GM18502 (cell line): Measurements from ENCODE around the gene VSTM2A.
"Not testable (repeated sequence)": the region's sequence is repeated elsewhere in the genome, so short reads cannot be mapped to it uniquely, and the experiment has no call there.

ENCODE experiments used
- ATAC-seq: cut with Tn5 transposase; IDR thresholded peaks from one replicate; pipeline ENCODE4 v1.9.1; 2021; ENCODE audit warnings: mild to moderate bottlenecking; ENCODE audit not compliant: unreplicated experiment, poor library complexity

Gene VSTM2A, protein sequence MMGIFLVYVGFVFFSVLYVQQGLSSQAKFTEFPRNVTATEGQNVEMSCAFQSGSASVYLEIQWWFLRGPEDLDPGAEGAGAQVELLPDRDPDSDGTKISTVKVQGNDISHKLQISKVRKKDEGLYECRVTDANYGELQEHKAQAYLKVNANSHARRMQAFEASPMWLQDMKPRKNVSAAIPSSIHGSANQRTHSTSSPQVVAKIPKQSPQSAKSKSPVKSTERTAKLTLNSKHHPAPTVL

DNA sequence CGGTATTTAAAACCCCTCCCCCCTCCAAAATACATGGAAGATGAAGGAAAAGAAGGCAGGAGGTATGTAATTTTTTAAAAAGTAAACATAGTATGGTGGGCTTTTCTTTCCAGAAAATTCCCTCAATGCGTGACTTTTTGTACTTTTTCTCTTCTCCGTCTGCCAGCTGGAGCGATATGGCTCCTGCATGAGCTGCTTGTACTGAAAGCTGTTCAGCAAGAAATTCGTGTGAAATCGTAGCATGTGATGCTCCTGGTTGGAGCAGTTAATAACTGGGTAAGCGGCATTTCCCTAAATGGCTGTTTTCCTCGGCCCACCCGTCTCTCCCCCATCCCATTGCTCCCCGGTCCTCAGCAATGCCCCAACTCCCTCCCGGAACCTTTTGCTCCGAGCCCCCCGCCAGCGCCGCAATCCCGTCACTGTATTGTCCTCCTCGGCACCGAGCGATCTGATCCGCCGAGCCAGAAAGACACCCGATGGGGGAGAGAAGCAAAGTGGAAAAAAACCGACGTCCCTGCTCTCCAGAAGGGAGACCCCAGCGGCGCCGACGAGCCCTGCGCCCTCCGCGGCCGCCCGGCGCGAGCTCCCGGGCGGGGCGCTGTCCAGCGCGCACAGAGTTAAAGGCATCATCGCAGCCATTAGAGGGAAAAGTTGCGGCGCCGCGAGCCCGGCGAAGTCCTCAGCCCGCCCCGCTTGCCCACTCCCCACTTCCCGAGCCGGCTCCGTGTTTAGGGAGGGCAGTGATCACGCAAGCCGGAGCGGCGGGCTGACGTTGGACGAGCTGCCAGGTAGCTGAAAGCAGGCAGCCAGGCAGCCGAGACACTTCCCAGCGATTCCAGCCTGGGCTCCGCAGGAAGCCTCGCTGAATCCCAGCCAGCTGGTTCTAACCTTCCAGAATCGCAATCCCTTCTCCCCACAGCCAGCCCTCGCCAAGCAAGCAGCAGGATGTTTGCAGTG is at the start of gene VSTM2A:
VSTM2A (plus strand) TSS at position 707 of the 957 bp plus-strand sequence. CDS start 356 bp downstream, outside the sequence.
- no peak for ATAC-seq

DNA sequence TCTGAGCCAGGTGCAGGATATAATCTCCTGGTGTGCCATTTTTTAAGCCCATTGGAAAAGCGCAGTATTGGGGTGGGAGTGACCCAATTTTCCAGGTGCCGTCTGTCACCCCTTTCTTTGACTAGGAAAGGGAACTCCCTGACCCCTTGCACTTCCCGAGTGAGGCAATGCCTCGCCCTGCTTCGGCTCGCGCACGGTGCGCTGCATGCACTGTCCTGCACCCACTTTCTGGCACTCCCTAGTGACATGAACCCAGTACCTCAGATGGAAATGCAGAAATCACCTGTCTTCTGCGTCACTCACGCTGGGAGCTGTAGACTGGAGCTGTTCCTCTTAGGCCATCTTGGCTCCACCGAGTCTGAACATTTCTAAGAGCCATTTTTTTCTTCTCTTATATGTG is 37.6 kb upstream of the VSTM2A start:
- ATAC-seq, result not testable (repeated sequence)

DNA sequence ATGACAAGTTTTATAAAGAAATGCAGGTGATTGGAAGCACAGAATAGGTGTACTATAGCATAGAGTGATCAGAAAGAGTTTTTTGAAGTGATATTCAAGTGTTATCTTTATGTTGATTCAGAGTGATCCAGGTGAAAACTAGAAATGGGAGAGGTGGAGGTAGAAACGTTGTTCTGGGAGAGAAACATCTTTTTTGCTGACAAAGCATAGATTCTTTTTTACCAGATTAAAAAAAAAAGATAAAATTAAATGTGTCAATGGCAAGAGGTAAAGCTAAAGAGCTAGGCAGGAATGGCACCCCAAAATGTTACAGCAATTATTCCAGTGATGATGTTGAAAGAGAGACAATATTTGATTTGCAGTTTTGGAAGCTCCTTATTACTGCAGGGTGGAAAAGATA is 12.6 kb upstream of the VSTM2A start:
- no peak for ATAC-seq

DNA sequence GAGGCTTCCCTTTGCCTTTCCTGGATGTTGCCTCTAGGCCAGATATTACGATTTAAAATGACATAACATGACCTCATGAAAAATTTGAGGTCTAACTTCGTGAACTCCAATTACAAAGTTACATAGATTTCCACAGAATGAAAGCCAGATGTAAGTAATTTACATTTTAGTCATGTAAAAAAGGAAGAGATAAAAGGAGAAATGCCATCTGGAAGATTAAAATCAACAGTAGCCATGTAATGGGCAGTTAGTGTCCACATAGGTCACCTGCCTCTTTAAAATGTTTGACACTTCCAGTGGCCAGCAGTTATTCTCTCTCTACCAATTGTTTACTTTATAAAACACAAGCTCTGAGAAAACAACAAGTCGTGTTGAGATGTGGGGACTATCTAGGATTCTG is 4.1 kb upstream of the VSTM2A start:
- no peak for ATAC-seq

DNA sequence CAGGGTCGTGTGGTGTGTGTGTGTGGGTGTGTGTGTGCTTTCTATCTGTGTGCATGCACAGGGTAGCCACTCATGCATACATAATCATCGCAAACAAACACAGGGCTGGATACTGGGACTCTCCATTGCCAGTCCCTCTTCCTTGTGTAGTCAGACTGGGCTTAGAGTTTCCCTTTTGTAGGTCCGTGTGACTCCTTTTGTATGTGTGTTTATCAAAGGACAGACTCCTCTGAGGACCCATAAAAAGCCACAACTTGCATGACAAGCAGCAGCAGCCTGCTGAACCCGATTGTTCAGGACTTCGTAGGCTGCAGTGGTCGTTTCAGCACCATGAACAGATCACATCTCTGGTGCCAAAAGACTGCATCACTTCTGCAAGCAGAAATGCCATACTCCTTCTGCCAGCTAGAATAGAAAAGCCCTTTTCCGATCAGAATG is 895 bp downstream of the VSTM2A start:
- ATAC-seq, result no peak

DNA sequence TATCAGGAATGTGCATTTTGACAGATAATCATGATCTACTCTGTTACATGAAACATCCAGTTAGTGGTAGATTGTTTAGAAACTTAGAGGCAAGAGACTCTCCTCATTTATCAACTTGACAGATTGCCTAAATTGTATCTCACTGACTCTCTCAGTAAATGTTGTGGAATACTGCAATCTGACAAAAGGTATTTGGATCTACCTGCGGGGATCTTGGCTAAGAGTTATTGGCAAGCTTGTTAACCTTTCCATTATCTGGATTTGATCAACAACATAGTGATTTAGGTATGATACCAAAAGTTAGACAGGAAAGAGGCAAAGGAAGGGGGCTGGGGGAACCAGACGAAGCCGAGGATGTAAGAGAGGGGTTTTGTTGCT is 2.0 kb downstream of the VSTM2A start:
- no peak for ATAC-seq

DNA sequence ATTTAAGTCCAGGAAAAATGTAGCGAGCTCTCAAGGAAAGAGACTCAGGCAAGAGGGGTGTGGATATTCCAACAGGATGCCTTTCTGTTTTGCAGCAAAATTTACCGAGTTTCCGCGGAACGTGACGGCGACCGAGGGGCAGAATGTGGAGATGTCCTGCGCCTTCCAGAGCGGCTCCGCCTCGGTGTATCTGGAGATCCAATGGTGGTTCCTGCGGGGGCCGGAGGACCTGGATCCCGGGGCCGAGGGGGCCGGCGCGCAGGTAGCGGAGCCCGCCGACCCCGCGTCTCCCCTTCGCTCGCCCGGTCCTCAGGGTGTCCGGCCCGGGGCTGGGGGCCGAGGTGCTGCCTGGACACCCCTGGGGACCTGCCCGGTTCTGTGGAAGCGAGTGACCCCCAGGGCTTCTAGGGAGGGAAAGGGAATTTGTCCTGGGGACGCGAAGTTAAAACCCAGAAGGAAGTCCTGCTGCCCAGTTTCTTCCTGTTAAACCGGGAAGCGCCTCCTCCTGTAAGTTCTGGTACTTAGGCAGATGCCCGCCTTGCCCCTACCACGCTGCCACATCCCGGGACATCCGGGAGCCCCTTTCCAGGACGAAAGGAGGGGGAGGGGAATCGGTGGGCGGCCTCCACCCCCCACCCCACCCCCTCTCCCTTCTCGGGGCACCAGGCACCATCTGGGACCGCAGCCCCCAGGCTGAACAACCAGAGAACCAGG is 2.5 kb downstream of the VSTM2A start:
- no peak for ATAC-seq

DNA sequence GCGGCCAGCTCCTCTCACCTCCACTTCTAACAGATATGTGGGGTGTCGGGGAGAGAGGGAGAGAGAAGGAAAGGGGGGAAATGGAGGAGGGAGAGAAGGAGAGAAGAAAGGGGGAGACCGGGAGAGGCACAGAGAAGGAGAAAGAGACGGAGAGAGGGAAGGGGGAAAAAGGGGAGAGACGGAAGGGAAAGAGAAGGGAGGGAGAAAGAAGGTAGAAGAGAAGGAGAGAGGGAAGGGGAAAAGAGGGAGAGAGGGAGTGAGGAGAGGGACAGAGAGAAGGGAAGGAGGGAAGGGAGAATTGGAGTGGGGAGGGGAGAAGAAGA is 3.0 kb downstream of the VSTM2A start:
- ATAC-seq, result no peak

DNA sequence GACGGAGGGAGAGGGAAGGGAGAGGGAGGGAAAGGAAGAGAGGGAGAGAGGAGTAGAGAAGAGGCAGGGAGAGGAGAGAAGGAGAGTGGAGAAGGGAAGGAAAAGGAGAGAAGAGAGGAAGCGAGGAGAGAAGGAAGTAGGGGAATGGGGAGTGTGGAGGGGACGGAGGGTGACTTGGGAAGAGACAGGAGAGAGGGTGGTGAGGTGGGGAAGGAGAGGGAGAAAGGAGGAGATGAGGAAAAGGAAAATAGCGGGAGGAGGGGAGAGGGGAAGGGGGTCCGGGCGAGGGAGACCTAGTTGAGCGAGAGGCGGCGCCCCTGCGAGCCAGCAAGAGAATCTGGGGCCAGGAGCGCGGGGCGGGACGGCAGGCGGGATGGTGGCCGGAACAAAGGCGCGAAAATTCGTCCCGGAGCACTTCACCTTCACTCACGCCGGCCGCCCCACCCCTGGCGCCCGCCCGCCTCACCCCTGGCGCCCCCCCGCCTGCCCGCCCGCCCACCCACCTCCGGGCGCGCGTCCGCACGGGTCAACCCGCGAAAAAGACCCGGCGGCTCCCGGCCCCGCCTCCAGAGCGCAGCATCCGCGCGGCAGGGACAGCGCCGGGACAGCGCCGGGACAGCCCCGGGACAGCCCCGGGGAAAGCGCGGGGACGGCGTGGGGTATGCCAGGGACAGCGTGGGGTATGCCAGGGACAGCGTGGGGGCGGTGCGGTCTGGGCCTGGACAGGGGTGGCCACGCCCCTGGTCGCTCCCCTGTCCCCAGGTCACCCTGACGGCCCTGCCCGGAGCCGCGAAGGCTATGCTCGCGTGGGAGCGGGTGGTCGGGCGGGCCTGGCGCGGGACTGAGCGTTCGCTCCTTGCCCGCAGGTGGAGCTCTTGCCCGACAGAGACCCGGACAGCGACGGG is 4.2 kb downstream of the VSTM2A start:
- no peak for ATAC-seq

DNA sequence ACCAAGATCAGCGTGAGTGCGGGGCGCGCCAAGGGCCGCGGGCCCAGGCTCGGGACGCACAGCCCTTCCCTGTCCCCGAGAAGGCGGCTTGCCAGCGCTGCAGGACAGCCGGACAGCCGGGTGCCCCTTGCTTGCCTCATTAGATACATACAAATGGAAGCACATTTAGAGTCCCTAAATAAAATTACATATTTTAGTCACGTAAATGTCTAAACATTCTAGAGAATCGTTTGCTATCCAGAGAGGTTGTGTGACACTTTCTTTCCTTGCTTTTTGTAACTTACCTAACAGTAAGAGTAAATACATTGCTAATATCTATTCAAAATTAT is 4.8 kb downstream of the VSTM2A start:
- ATAC-seq, result no peak

DNA sequence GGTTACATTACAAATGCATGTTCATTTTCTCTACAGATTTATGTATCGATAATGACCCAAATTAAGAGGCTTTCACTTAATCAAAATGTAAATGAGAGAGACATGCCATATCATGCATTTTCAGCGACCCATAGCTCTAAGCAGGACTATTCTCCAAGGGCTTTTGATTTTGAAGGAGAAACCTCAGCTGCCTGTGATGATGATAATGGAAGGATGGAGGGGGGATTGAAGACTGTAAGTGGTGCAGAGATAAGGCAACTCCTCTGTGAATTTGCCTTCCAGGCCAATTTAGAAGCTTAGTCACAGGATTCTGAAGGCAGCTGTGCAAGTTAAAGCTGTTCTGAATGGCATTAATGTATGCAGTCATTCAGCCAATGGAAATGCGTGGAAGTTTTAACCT is 8.3 kb downstream of the VSTM2A start:
- no peak for ATAC-seq

DNA sequence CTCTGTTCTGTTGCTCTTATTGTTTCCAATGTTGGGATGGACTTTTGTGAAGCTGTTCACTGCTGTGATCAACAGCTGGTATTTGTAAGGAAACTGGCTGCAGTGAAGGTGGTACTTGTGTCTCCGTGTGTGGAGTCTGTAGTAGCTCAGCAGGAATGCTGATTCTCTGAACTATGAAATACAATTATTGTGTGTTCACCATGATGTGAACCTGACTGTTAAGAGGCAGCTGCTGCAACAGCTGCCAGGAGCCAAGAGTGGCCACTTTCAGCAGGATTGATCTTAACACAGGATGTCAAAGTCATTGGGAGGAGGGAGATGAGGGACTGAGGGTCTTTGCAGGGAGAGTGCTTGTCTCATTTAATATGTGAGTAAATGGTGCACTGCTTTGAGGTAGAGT is 13.9 kb downstream of the VSTM2A start:
- ATAC-seq, result no peak

DNA sequence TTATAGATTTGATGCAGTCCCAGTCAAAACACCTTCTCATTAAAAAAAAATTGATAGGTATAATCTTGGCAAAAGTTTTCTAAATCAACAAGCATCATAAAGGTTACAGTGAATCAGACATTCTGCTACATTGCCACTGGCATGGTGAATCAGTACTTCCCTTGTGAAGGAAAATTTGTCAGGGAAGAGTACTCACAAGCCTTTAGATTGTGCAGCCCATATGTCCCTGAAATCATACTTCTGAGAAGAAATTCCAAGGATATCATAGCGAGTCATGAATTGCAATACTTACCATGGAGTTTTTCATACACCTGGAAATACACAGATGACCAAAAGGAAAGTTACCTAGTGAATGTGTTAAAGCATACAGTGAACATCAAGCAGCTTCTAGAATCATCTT is 17.2 kb downstream of the VSTM2A start:
- no peak for ATAC-seq

DNA sequence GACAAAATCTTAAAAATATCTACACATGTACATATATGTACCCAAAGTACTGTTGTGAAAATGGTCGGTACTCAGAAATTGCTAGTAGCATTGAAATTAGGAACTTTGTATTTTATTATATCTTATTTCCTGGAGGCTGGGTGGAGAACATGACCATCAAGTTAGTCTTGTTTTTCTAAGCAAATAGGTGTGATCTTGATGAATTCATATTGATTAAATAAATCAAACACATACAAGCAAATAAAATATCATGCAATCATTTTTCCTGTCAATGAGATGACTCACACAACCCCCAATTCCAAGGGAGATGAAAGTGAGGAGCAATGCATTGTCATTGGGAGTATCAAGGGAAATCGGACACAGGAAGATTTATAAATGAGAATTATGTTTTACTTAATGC is 18.0 kb downstream of the VSTM2A start:
- no peak for ATAC-seq

DNA sequence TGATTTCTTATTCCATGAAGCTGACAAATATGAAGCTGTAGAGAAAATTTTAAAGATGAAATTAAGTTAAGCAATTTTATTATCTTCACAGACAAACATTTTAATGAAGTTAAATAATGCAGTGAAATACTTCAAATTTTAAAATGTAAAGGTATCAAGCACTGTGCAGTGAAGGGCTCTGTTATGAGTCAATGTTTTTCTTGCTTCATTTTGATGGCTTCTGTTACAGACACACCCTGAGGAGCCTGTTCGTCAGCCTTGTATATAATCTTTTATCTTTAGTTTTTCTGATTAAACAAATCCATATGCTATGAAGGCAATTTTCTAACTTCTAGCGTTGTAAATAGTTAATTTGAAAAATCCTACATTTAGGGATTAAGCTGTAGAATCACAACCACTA is 18.5 kb downstream of the VSTM2A start:
- ATAC-seq, result no peak

DNA sequence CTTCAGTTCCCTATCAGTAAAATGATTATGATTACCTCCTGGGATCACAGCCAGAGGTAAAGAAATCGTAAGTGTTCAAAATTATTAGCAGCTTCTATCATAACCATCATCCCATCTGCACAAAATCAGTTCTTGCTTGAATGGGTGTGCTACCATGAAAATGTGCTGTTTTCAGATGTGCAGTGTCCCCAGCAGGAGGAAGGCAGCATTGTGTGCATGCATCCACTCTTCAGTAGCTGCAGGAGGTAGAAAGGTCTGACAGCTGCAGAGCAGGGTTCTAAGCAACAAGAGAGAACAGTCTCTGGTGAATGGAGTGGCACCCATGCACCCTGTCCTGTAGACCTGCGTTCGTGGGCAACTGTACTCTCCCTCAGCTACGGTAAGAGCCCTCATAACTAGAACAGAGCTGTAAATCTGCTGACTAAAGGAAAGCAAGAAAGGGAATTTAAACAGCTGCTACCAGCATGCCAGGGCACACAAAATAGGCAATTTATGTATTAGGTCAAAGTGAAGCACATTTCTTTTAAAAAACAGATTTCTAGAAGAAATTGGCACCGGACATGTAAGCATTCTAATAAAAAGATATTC is 21.2 kb downstream of the VSTM2A start:
- ATAC-seq, result no peak

DNA sequence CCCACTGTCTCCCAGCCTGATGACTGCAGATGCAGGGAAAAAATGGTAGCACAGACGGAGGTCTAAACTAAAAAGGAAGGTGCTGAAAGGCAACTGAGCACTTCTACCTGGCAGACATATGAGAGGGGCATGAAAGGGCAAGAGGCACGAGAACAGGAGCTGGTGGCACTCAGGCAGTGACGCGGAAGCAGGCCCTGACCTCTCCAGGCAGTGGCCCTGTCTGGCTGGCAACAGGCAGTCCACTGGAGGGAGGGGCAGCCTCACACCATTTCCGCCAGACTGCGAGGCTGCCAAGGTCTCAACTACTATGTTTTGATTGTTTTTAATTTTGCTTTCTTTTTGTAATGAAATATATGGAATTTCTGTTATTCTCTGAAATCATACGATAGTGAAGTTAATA is 23.3 kb downstream of the VSTM2A start:
- ATAC-seq, result no peak

DNA sequence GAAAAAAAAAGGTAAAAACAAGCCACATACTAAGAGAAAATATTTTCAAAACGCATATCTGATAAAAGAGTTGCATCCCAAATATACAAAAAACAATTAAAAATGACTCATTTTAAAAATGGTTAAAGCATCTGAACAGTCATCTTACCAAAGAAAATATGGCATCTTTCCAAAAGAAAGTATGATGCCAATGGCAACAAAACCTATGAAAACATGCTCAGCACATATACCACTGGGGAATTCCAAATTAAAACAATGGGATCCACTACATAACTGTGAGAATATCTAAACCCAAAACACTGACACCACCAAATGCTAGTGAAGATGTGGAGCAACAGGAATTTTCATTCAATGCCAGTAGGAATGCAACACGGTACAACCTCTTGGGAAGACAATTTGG is 39.3 kb downstream of the VSTM2A start:
- no peak for ATAC-seq

DNA sequence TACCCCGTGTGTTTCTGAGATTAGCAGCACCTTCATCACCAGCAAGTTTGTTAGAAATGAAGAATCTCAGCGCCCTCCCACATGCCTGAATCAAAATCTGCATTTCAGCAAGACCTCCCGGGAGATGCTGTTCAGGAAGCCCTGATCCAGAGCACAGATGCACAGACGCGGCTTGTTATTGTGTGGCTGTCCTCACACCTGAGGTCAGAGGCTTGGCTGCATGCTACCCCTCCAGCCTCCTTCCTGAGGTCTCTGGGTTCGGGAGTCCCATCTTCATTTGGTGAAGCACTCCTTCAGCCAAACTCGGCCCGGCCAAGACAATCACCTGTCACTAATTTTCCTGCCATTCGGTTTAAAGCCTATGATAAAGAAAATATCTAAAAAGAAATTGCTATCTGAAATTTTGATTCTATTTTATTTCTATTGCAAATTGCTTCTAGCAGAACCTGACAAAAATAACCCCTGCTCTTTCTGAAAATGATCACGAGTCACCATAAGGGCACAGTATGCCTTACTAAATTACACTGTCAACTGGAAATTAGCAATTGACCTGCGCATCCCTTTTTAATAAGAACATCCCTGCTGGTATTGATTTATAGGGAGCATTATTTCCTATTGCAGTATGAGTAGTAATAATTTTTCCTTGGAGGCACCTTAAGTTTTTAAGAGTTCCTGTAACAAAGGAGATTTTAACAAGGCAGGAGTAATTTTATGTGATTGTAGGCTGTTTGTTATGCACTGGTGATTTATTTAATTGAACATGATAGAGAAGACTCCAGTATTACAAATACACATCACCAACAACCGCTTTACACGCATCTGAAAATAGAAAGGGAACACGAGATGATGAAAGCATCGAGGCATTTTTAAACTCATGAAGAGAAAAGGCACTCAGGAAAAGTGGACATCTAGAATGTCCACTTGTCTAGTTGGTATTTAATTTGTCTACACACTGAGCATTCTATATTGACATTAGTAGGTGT is 49.5 kb downstream of the VSTM2A start:
- ATAC-seq, result no peak
